HG02623 (cell line): Measurements from ENCODE around the gene TBC1D4.
A peak's percentile ranks its signal among the peaks of the same experiment; 100 is the strongest.

Experiments
- ATAC-seq: cut with Tn5 transposase; IDR thresholded peaks from one replicate; pipeline ENCODE4 v1.9.1; 2021; ENCODE audit warnings: moderate library complexity; ENCODE audit not compliant: unreplicated experiment

Gene TBC1D4

DNA sequence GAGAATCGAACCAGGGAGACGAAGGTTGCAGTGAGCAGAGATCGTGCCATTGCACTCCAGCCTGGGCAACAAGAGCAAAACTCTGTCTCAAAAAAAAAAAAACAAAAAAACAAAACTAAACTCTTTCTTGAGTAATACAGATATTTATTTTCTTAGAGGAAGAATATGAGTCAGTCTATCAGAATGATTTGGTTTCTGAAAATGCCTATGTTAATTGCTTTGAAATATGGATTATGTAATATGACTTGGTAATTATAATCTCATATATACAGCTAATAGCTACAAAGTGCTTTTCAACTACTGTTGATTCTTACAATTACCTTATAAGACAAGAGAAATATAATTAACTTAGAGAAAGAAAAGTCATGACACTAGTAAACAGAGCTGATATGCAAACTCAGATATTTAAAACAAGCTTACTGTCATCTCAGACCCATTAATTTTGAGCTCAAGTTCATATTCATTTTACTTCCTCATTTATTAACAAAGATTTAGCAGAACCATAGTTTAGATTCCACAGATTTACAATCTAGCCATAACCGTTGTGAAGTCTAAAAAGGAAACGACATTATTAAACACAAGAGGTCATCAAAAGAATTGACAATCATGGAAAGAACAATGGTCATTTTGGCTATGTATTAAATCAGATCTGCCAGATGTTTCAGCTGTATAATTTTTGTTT, 88.0 kb downstream of the TBC1D4 start:
- no peak for ATAC-seq

DNA sequence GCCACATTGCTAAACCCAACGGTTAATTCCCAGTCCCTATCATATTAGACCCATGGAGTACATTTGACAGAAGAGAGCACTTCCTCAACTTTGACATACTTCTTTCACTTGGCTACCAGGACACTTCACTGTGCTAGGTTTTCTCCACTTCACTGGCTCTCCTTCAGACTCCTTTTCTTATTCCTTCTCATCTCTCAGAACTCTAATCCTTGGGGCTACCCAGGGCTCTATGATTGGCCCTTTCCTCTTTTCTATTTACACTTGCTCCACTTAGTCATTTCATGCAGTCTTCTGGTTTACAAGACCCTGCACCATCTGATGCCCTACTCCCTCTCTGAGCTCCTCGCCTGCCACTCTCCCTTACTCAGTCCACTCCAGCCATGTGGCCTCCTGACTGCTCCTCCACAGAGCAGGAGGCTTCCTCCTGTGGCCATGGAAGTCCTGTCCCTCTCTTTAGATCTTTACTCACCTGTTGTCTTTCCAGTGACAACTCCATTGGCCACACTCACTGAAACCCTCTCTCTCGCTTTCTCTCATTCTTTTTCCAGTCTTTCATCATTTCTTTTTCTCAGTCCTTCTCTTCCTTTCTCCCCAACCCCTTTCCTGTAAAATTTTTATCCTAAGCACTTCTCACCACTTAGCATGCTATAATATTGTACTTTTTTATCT, 90.4 kb downstream of the TBC1D4 start:
- peak; percentile 44 for ATAC-seq

DNA sequence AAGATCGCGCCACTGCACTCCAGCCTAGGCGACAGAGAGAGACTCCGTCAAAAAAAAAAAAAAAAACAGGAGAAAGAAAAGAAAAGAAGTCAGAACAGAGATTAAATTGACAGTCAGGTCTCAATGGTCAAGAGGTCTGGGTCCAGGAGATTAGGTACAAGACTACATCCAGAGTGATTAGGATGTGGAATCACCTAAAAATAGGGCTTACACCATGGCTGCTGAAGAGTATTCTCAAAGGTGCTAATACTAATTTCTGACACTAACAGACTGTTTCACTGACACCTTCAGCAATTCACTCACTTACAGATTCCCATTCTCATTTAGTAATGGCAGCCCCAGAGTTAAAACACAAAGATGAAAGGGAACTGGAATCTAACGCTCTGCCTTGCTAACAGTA, 91.7 kb downstream of the TBC1D4 start:
- ATAC-seq: no peak

DNA sequence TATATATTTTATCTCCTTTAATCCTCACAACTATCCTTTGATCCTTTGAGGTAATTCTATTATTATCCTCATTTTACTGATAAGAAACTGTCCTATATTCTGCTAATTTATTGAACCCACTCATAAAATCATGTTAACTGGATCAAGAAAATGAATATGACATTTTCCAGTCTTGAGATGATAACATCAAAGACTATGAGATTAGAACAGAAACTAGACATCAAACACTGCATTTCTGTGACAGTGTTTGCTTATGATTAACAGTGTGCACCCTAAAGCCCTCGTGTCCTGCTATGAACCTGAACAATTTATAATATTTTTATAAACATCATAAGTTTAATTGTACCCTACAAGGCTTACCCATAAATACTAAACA, 96.3 kb downstream of the TBC1D4 start:
- no peak for ATAC-seq

DNA sequence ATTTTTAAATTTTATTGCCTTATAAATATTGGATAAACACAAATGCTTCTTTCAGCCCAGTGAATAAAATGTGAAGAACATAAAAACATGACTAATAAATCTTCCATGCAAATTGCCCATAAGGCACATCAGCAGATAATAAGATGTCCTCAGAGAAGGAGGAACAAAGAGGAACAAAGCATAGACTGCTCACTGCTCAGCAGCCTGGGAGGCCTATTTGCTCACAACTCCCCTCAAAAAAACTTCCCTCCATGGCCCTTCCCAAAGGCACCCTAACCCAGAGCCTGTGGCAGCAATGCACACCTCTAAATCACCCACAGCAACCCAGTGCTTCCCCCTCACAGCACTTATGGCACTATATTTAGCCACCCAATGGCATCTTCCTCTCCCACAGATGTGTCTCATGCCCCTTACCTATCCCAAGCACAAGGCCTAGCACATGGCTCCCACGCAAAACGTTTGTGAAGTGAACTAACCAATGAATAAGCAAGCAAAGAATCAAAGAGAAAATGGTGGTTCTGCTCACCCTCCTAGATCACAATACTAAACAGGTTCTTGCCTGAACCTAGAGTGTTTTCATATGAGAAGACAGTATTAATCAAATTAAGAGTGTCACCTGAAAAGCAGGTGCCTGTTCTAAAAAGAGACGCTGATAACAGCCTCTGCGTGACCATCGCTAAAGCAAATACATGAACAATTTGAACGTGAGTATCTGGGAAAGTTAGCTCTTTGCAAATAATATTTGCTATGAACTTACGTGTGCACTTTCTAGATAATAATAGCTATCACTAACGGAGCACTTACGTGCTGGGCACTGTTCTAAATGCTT, 96.9 kb downstream of the TBC1D4 start:
- ATAC-seq: no peak

DNA sequence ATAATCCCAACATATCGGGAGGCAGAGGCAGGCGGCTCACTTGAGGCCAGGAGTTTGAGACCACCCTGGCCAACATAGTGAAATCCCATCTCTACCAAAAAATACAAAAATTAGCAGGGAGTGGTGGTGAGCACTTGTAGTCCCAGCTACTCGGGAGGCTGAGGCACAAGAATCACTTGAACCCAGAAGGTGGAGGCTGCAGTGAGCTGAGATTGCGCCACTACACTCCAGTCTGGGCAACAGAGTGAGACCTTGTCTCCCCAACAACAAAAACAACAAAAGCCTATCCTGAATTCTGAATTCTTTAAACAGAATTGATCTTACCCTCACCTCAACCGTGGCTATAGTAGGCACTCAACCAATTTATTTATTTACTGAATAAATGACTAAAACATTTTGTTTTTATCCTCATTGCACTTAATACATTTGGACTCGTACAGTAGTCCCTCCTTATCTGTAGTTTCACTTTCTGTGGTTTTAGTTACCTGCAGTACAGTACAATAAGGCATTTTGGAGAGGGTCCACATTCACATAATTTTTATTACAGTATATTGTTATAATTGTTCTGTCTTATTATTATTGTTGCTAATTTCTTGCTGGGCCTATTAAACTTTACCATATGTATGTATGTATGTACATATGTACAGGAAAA, 98.8 kb downstream of the TBC1D4 start:
- ATAC-seq: no peak

DNA sequence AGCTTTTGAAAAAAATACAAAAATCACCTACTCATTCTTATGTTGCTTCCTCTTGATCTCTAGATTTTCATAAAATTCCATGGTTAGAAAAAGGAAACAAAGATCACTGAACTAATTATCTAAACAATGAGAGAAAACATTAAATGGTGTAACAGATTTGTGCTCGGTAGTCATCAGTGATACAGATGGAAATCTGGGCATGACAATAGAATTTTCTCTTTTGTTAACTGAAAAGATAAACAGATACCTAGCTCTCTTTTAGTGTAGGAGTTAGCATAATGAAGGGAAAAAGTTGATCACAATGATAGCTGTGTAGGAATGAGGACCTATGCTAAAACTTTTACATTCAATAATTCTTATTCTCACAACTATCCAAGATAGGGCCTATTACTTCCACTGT, 103.7 kb downstream of the TBC1D4 start:
- no peak for ATAC-seq

DNA sequence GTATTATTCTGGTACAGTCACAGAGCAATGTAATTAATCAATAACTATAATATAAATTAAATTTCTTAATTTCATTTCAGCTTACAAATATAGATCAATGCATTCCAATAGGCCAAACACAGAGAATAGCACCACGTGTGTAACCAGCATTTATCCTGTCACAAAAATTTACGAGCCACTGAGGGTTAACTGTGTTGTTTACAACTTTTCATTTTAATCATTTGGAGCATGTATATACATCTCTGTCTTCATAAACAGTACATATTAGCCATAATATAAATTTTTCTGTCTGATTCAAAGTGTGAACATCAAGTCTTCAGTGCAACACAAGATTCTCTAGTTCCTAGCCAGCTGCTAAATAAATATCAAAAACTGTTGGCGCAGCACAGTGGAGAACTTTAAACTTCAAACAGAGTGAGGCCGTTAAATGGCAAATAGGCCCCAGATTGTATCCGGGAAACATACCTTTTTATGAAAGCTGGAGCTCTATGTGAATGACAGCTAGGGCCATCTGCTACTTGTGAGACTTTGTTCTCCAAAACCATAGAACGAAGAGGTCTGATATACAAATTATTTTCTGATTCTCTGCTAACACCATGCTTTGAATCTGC, 105.1 kb downstream of the TBC1D4 start:
- no peak for ATAC-seq

DNA sequence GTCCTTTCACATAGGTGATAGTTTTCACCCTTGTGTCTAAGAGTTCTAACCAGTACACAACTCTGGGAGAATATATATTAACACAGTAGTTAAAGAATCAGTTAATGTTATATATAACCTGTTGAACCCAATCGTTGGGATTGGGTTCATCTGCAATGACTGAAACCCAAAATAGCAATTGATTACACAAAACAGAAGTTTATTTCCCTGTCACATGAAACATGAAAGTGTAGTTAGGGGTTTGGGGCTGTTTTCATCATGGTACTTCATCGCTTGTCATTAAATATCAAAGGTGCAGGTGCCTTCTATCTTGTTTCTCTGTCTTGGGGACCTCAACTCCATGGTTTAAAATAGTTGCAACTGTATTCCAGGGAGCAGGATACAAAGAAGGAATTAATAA, 106.6 kb downstream of the TBC1D4 start:
- ATAC-seq: no peak

DNA sequence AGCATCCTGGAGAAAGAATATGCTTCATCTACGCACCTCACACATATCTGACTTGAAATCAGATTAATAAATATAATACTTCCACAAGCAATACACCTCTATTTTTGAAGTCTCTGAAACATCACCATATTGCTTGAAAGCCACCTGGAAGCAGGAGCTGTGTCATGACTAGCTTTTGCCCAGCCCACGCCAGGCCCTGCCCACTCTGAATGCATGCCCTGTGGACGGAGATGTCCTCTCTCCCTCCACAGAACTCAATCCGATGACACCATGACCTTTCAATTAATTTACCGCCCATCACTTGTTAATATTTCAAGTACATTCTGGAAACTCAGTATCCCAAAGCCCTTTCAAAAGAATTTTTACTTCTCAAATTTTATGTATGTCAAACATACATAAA, 108.0 kb downstream of the TBC1D4 start:
- ATAC-seq: no peak

DNA sequence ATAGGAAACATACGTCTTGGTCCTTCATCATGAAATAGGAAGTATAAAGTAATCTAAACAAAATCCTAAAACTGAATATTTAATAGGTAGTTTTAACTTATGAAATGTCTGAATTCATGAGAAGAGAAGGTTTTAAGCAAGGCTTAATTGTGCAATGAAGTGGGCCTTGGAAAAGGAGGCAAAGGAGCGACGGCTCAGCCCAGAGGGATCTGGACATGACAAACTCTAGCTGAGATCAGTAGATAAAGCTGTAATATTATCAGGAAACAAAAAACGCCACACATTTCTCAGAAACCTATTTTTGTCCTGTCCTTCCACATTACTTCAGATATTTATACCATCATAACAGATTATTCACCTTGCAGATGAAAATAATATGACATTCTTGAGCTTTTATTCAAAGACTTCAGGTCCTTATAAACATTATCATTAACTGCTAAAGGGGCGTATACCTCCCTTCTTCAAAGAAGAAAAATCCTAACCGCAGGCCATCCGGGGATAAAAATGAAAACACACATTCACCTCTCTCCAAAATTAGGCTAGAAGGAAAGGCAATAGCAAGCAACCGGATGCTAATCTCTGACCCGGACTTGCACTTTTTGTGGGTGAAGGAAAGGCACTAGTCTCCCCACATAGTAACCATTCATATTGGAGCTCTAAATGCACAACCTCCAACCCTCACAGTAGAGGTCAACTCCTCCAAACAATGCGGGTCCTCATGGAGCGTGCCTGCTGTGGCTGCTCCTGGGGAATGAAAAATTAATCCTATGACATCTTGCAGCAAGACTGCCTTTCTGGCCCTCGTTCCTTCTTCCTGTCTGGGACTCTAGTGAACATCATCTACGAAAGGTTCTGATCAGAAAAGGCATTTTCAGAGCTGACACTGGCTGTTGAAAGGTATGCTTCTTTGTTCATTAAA, 108.8 kb downstream of the TBC1D4 start:
- no peak for ATAC-seq

DNA sequence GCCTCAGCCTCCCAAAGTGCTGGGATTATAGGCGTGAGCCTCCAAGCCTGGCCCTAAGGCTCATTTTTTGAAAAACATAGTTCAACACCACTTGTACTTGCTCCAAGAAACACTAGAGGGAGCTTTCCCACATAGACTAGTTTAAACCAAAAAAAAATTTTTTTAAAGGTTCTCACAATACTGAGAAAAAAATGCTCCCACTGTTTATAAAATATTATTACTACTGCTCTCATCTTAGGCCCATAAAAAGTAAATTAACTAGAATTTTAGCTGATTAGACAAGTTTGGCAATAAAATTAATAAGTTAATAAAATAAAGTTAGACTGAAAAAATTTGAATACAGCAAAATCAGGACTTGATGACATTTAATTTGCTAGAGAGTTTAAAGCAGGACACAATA, 109.5 kb downstream of the TBC1D4 start:
- ATAC-seq: peak; percentile 70

DNA sequence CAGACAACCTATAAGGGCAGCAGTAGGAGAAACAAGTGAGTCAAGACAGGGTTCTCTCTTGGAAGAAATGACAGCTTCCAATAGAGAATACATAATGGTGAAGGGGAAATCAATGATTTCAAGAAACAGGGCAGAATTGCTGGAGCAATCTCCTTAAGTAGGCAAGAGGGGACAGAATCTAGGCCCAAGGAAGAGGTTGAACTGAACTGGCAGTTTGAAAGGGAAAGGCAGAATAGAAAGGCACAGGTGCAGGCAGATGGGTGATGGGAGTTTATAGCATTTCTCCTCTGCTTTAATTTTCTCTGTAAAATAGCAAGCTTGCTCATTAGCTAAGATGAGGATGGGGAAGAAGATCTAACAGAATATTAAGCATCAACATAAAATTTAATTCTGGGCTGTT, 110.8 kb downstream of the TBC1D4 start:
- ATAC-seq: no peak

DNA sequence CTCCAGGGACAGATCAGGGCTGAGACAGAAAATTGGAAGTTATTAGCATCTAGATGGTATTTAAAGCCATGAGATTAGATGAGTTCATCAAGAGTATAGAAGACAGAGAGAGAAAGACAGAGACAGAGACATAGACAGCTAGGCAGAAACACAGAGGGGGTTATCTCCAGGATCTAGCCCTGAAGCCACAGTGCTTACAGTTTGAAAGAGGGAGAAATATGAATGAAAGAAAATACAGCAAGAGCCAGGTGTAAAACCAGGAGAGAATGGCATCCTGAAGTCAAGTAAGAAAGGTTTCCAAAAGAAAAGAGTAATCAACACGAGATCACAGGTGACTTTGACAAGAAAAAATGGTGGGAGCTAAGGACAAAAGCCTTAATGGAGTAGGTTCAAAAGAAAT, 111.2 kb downstream of the TBC1D4 start:
- ATAC-seq: no peak

DNA sequence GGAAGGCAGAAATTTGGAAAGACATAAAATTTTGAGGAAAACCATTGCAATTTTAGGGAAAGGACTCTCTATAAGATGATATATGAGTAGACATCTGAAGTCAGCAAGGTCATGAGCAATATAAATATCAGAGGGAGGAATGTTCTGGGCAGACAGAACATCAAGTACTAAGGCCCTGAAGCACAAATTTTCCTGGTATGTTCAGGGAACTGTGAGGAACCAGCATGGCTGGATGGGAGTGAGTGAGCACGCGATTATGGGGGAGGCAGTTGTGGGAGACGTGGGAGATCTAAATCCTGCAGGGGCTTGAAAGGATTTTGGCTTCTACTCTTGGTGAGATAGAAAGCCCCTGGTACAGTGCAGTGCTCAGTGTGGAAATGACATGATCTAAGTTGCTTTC, 112.0 kb downstream of the TBC1D4 start:
- no peak for ATAC-seq

DNA sequence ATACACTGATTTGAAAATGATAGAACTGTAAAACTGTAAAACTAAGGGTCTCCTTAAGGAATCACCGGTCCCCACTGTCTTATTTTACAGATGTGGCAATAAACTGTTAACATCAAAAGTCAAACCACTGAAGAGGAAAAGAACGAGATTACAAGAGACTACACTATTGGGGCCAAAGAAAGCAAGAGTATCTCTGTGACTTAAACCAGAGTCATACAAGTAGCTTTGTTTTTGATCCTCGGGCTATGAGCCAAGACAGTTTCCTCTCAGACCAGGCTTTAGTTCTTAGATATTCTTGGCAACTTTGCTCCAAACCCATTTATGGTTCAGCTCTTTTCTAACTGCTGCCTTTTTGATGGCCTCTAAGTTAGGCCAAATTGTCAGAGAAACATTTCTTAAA, 113.8 kb downstream of the TBC1D4 start:
- no peak for ATAC-seq

DNA sequence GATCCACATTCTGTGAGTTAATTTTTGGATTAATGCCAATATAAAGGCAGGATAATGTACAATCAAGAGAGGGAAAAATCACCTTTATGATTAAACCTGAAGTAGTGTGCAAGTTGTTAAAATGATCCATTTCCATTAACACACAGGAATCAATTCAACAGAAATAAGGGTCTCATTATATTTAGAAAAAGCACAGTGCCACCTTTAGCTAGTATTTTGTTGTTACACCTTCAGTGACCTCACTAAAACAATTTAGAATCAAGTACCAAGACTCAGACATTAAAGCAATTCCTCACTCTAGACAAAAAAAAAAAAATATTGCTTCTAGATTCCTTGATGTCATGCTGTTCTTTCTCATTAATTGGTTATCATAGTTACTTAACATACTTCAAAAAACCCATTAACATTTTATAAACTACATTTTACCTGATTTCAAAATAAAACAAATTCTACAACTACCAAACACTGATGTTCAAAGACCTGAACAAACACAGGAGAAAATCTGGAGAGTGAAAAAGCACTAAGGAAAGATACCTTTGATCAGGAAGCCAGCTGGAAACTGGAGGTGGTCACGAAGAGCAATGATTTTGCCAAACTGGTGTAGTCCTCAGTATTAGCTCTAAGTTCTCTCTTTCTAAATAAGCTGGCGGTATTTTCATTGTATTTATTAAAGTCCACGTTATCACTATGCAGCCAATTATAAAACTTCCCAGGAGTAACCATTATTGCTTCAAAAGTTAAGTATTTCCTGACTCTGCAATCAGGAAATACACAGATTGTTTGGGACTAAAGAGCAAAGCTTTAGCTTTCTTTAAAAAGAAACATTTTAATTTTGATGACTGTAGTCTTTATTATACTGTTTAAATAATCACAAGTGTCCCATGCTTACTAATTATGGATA, 115.3 kb downstream of the TBC1D4 start:
- ATAC-seq: no peak

DNA sequence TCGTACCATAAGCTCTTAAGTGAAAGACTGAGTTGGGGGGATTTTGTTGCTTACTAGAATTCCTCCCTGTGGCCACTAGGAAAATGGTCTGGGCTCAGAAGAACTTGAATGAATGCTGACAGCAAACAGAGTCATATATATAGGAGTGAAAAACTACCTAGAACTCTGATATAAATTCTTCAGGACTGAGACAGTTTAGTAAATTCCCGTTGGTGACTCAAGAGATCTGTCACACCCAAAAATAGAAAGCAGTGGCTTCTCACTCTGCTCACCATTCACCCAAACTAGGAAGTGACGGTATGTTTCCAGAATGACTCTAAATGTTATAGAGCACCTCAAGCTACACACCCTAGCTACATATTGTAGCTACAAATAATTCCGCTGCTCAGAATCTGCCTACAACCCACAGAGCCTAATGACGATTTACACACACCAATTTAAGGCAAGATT, 116.2 kb downstream of the TBC1D4 start:
- peak; percentile 94 for ATAC-seq

DNA sequence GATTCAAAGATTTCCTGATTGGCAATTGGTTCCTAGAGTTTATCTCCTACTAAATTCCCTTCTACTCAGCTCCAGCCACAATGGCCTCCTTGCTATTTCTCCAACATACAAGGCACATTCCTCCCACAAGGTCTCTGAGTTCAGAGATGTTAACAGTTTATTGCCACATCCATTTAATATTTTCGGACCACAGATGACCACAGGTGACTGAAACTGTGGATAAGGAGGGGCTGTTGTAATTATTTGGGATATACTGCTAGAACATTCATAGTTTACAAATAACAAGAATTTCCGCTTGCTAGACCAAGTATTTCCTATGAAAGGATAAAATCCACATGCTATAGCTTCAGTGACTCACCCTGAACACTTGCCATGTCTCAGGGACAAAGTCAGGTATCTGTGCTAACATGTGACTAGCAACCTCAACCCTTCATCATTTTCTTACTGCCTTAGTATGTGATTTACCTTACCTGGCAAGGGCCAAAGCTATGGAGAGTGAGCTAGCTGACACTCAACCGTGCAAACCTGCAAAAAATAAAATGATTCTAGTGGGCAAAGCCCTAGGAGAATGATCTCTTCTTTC, 117.7 kb downstream of the TBC1D4 start:
- no peak for ATAC-seq
